NCI-H1417 treated with DMSO at 0.1 percent for 48 hours (cell line): ENCODE results near the gene PLXNA3.

Experiments used
- DNase-seq: peaks from one replicate; lab custom pipeline; 2025; lab: John Stamatoyannopoulos, UW

PLXNA3 gene

GRCh38 chrX:154458116-154458953 lies at the start of gene PLXNA3:
Gene PLXNA3, plus strand, starts transcription at chrX:154458281. Its CDS starts 1,903 bp downstream, at chrX:154460184.
- no peak for DNase-seq

GRCh38 chrX:154408659-154409221 lies 49.3 kb upstream of the PLXNA3 start:
- no peak for DNase-seq

- DNase-seq: no peak
These were observed 48.7 kb upstream of the PLXNA3 start, which contains the start of gene DNASE1L1 for GRCh38 chrX:154409222-154409871. Gene DNASE1L1, minus strand, starts transcription at chrX:154409254. Its CDS starts 3,686 bp downstream, at chrX:154405568.

- DNase-seq: no peak
These were observed 46.1 kb upstream of the PLXNA3 start for GRCh38 chrX:154411981-154412340.

- DNase-seq: no peak
These were observed 45.6 kb upstream of the PLXNA3 start for GRCh38 chrX:154412468-154412867.

GRCh38 chrX:154413142-154413541 lies 44.9 kb upstream of the PLXNA3 start:
- no peak for DNase-seq

GRCh38 chrX:154417157-154417556 lies 40.9 kb upstream of the PLXNA3 start:
- DNase-seq: no peak

- DNase-seq: no peak
These were observed 38.9 kb upstream of the PLXNA3 start for GRCh38 chrX:154419189-154419588.

- DNase-seq: no peak
These were observed 38.2 kb upstream of the PLXNA3 start for GRCh38 chrX:154419688-154420401.

- DNase-seq: no peak
These were observed 37.7 kb upstream of the PLXNA3 start for GRCh38 chrX:154420402-154420756.

- no peak for DNase-seq
These were observed 30.9 kb upstream of the PLXNA3 start for GRCh38 chrX:154426916-154427770.

GRCh38 chrX:154428176-154429171 lies 29.6 kb upstream of the PLXNA3 start, which contains the start of gene ATP6AP1:
Gene ATP6AP1, plus strand, starts transcription at chrX:154428677. Its CDS starts 16 bp downstream, at chrX:154428693.
- DNase-seq: peak; percentile 63

- no peak for DNase-seq
These were observed 28.4 kb upstream of the PLXNA3 start for GRCh38 chrX:154429711-154430110.

GRCh38 chrX:154430479-154430878 lies 27.6 kb upstream of the PLXNA3 start:
- no peak for DNase-seq

- DNase-seq: no peak
These were observed 27.2 kb upstream of the PLXNA3 start for GRCh38 chrX:154430916-154431315.

- no peak for DNase-seq
These were observed 26.7 kb upstream of the PLXNA3 start for GRCh38 chrX:154431341-154431740.

GRCh38 chrX:154432210-154432609 lies 25.9 kb upstream of the PLXNA3 start:
- no peak for DNase-seq

GRCh38 chrX:154433605-154434004 lies 24.5 kb upstream of the PLXNA3 start:
- no peak for DNase-seq

GRCh38 chrX:154434394-154435168 lies 23.5 kb upstream of the PLXNA3 start:
- no peak for DNase-seq
